ENCODE results near the gene PLEKHJ1.
"Not testable (repeated sequence)": the region's sequence is repeated elsewhere in the genome, so short reads cannot be mapped to it uniquely, and the experiment has no call there.

PLEKHJ1 gene

DNA sequence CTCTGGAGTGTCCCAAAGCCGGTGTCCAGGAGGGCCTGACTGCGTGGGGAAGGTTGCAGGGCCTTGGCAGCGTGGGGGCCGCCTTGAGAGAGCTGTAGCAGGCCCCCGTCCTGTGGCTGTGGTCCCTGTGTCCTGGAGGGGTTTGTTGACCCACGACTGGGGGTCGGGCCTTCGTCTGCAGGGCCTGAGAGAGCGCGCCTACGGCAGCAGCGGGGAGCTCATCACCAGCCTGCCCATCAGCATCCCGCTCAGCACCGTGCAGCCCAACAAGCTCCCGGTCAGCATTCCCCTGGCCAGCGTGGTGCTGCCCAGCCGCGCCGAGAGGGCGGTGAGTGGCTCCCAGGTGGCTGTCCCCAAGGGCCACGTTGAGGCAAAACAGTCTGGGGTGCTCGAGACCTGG is 18.5 kb downstream of the PLEKHJ1 start:
- DNase-seq: no peak

DNA sequence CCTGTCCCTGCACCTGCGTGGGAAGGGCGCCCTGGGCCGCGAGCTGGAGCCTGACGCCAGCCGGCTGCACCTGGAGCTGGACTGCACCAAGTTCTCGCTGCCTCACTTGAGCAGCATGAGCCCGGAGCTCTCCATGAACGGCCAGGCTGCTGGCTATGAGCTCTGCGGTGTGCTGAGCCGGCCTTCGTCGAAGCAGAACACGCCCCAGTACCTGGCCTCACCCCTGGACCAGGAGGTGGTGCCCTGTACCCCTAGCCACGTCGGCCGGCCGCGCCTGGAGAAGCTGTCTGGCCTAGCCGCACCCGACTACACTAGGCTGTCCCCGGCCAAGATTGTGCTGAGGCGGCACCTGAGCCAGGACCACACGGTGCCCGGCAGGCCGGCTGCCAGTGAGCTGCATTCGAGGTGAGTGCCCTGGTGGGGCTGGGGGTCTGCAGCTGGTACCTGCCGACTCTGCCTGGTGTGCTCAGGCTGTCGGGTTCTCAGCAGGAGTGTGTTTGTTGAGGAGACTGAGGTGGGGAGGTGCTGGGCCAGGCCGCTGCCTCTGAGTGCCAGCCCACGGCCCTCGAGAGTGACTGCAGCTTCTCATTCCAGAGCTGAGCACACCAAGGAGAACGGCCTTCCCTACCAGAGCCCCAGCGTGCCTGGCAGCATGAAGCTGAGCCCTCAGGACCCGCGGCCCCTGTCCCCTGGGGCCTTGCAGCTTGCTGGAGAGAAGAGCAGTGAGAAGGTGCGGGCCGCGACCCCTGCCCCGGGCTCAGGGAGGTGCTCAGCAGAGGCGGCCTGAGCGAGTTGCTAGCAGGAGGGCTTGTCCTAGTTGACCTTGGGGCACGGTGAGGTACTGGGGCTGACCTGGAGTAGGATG is 19.5 kb downstream of the PLEKHJ1 start:
- DNase-seq: no peak

DNA sequence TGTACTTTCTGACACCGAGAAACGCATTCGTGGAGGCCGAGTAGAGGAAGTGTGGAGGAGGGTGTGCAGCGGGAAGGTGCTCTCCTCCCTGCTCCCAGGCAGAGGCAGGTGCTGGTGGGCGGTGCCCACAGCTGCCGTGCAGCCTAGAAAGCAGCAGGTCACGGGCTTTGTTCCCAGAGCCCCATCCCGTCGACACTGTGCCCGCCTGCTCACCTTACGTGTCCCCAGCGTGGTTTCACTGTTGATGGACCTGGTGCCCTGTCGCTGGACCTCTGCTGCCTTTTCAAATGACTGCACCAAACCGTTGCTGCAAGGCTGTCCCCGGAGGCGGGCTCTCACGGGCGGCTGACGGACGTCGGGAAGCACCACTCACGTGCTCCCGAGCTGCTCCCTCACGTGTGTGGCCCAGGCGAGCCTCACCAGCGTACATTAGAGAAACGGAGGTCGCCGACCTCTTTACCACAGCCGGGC is 20.8 kb downstream of the PLEKHJ1 start:
- no peak for DNase-seq

DNA sequence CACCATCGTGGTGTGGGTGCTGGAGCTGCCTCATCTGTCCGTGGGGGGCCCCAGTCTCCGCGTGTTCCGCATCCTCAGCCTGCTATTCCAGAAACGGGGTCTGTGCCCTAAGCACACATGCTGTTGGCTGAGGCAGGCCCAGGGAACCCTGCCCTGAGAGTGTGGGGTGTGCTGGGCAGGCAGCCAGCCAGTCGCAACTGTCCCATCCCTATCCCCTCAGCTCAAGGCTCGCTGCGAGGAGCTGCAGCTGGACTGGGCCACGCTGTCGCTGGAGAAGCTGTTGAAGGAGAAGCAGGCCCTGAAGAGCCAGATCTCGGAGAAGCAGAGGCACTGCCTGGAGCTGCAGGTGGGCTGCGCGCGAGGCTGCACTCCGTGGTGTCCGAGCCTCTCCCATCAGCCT is 21.9 kb downstream of the PLEKHJ1 start:
- DNase-seq: no peak

DNA sequence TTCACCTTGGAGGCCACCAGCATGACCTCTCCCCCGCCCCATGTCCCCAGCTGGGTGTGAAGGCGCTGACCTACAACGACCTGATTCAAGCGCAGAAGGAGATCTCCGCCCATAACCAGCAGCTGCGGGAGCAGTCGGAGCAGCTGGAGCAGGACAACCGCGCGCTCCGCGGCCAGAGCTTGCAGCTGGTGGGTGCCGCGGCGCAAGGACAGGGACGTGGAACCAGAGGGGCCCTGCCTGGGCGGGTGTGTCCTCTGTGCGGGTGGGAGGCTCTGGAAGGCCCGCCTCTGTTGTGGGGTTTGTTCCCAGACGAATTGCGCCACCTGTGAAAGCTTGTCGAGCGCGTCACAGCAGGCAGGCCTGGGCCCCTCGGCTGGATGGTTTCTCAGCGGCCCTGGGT is 22.3 kb downstream of the PLEKHJ1 start:
- no peak for DNase-seq

- no peak for DNase-seq
Measured at GRCh38 chr19:2212861-2213711, 23.0 kb downstream of the PLEKHJ1 start.

- DNase-seq: no peak
Measured at GRCh38 chr19:2210987-2211740, 25.0 kb downstream of the PLEKHJ1 start.

GRCh38 chr19:2210206-2210605 is 25.9 kb downstream of the PLEKHJ1 start:
- DNase-seq: no peak

DNA sequence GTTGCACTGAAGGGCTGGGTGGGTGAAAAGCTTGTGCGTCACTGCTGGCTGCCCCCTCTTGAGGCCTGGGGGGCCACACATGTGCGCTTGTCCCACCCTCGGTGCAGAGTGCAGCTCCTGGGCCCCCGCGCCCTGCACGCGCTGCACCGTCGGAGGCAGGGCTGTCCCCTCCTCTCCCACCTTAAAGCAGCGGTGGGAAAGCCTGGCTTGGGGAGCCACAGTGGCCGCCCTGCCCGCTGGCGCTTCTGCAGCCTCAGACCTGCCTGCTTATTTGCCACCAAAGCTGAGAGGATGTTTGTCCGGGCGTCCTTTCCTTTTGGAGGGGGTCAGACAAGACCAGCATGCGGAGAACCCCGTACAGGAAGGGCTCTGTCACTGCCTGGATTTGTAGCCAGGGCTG is 26.7 kb downstream of the PLEKHJ1 start:
- no peak for DNase-seq

GRCh38 chr19:2208975-2209374 is 27.2 kb downstream of the PLEKHJ1 start:
- DNase-seq: no peak

- DNase-seq: peak; percentile 55
Measured at GRCh38 chr19:2207991-2208860, 27.9 kb downstream of the PLEKHJ1 start.

DNA sequence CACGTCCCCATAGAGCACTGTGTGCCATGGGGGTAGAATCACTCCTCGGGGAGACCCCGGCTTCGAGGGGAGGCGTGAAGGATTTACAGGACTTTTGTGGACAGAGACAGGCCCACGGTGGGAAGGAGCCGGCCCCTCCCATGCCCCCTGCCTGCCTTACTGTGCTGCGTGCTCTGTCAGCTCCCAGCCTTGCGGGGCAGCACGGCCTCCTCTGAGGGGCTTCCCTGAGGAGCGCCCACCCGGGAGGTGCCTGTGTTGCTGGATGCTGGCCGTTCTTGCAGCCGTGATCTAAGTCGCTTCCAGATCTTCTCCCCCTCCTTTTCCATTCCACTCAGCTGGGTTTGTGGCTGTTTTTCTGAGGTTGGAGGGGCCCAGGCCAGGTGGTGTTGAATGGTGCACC is 29.1 kb downstream of the PLEKHJ1 start:
- DNase-seq: no peak

DNA sequence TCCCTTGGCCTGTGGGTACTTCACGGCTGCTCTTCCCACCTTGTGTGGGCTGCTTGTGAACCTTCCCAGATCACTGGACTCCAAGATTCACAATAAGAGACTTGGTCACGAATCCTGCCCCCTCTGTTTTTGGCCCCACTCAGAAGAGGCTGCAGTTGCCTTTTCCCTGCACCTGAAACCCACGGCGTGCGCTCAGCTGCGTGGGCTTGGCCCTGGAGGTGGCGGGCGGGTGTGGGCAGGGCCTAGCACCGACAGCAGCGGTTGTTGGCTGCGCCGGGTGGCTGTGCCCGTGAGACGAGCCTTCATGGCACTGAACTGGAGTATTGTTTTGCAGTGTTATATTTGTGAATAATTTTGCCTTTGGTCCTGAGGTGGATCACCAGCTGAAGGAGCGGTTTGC is 33.8 kb downstream of the PLEKHJ1 start:
- no peak for DNase-seq

- DNase-seq: no peak
Measured at GRCh38 chr19:2201473-2202148, 34.5 kb downstream of the PLEKHJ1 start.

DNA sequence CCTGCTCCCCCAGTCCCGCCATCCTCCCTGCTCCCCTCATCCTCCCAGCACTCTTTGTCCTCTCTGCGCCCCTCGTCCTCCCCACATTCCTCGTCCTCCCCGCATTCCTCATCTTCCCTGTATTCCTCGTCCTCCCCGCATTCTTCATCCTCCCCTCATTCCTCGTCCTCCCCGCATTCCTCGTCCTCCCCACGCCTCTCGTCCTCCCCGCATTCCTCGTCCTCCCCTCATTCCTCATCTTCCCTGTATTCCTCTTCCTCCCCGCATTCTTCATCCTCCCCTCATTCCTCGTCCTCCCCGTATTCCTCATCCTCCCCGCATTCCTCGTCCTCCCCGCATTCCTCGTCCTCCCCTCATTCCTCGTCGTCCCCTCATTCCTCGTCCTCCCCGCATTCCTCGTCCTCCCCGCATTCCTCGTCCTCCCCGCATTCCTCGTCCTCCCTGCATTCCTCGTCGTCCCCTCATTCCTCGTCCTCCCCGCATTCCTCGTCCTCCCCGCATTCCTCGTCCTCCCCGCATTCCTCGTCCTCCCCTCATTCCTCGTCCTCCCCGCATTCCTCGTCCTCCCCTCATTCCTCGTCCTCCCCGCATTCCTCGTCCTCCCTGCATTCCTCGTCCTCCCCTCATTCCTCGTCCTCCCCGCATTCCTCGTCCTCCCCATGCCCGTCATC is 35.4 kb downstream of the PLEKHJ1 start:
- DNase-seq: not testable (repeated sequence)

DNA sequence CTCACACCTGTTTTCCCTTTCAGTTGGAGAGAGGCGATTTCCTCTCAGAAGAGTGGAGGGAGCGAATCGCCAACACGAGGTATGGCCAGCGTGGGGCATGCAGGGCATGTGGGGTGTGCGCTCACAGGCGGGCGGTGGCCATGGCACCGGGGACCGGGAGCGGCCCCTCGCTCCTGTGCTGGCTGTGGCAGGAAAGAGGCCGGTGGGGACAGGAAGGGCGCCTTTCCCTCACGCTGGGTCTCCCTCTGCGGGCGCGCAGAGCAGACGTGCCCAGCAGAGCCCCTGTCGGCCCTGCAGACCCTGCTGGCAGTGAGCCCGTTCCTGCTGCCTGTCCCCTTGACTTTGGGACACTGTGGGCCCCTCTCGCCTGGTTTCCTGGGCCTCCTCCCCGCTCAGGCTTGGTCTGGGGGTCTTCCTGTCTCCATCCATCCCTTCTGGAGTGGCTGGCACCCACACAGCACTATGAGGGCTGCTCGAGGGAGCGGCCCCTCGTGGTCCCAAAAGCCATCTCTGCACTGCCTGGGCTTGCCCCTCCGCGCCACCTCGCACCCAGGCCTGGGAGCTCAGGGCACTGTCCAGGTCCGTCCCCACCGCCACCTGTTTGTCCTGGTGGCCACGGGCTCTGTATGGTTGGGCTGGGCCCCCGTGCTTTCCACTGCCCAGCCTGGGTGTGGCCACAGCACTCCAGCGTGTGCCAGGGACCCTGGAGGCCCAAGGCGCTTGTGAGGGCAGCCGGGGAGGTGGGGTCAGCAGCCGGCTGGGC is 36.1 kb downstream of the PLEKHJ1 start:
- DNase-seq: no peak

- DNase-seq: no peak
Measured at GRCh38 chr19:2199215-2199614, 36.9 kb downstream of the PLEKHJ1 start.

- no peak for DNase-seq
Measured at GRCh38 chr19:2198317-2198716, 37.8 kb downstream of the PLEKHJ1 start.

DNA sequence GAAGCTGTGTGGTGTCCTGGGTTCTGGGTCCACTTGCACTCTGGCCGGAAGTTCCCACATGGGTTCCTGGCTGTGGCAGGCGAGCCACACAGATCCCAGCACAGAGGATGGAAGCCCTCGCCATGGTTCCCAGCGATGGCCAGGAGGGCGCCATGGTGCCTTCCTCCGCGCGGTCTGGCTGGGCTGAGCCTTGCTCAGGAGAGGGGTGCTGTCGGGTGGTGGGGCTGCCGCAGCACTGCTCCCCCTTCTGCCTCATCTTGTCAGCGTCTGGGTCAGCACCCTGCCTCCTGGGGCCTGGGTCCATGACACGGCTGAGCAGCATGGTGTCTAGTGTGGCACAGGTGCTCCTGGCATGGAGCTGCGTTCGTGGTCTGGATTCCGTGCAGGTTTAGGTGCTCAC is 38.9 kb downstream of the PLEKHJ1 start:
- DNase-seq: no peak

DNA sequence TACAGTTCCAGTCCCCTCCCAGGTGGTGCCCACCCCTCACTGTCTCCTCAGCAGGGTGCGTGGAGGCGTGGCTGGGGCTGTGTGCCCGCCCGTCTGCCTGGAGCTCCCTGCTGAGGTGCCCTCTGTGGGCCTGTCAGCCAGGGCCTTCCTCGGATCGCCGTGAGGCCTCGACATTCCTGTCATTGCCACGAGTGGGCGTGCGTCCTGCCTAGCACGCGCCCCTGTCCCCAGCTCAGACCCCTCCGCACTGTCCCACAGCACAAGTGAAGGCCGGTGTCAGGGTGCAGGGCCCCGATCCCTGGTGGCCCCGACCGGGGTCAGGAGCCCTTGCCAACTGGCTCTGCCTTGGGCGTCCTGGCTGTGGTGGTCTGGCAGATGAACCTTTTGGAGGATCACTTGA is 40.2 kb downstream of the PLEKHJ1 start:
- no peak for DNase-seq
